Measurements from ENCODE around the gene NPAS1.
"Not testable (repeated sequence)": the region's sequence is repeated elsewhere in the genome, so short reads cannot be mapped to it uniquely, and the experiment has no call there.

NPAS1 gene

GRCh38 chr19:47045867-47046470, 26.3 kb downstream of the NPAS1 start:
- no peak for DNase-seq (ENCODE audit: low read depth, low spot score)

DNA sequence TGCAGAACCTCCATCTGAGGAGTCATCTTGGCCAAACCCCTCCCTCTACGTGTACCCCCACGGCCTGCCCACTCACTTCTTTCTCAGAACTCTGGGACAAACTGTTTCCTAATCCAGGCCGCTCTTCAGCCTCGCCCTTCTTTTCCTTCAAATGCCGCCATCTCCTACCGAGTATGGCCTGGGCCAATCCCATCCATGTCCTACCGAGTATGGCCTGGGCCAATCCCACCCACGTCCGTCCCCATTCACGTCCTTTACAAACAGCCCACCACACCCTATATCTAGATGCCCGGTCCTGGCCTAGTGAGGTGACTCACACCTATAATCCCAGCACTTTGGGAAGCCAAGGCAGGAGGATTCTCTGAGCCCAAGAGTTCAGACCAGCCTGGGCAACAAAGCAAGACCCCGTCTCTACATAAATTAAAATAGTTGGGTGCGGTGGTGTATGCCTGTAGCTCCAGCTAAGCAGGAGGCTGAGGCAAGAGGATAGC, 27.7 kb downstream of the NPAS1 start:
- no peak for DNase-seq (ENCODE audit: low read depth, low spot score)

- DNase-seq (ENCODE audit: low read depth, low spot score), result peak; percentile 67
Measured at GRCh38 chr19:47047763-47048405, 28.2 kb downstream of the NPAS1 start.

GRCh38 chr19:47049307-47049700, 29.7 kb downstream of the NPAS1 start:
- DNase-seq (ENCODE audit: low read depth, low spot score), result no peak

DNA sequence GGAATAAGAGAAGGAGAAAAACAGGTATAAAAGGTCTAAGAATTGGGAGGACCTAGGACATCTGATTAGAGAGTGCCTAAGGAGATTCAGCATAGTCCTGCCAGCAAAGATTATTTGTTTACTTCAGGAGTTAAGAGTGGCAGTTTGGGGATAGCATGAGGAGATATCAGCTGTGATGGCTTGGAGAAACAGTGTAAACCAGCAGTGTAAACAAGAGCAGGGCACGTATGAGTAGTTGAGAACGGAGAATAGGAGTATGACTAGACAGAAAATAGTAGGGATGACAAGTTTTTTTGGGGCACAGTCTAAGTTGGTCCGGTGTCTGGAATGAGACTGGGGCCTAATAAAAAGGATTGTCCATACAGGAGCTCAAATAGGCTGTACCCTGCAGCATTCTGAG, 30.9 kb downstream of the NPAS1 start:
- not testable (repeated sequence) for DNase-seq (ENCODE audit: low read depth, low spot score)

GRCh38 chr19:47056411-47056810, 36.8 kb downstream of the NPAS1 start:
- no peak for DNase-seq (ENCODE audit: low read depth, low spot score)

DNA sequence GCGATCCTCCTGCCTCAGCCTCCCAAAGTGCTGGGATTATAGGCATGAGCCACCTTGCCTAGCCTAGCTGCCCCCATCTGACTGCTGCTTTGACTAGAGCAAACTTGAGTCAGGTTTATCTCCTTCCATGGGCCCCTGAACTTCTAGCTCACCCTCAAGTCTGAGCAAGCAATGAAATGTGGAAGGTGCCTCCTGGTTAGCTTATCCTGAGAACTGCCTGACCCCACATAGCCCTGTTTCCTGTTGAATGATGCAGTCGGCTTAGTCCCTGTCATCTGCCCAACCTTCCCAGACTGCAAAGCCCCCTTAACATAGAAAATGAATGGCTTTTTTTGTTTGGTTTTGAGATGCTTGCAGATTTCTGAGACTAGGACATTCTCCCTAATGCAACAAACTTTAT, 37.7 kb downstream of the NPAS1 start:
- no peak for DNase-seq (ENCODE audit: low read depth, low spot score)

DNA sequence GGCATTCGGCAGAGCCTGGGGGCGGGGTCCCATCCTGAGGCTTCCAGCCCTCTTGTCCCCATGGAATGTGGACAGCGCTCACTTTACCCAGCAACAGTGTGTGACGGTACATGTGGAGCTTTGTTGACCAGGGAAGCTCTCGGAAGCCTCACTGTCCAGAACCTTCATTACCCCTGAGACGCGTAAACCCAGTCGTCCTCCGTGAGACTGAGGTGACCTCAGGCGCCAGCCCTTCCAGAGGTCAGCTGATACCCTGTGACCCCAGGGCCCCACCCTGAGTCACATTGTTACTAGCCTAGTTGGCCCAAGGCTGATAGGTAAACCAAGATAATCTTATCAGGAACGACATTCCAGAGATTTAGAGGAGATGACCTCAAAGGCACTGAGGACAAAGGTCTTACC, 39.0 kb downstream of the NPAS1 start:
- no peak for DNase-seq (ENCODE audit: low read depth, low spot score)

DNA sequence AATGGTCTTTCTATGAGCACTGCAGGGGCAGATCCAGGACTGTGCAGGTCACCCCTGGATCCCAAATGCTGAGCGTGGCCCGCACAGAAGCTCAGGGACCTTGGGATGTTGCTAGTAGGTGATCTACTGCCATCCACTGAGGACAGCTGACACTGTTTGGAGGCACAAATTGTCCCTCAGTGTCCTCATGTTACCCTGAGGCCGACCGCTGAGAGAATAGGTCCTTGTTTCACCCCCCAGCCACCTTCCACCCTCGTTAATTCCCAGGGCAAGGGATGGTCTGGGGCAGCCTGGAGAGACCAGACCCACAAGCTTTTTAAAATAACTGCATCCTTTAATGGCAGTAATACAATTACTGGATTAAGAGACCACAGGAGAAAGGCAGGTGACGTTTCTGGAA, 44.2 kb downstream of the NPAS1 start:
- no peak for DNase-seq (ENCODE audit: low read depth, low spot score)

DNA sequence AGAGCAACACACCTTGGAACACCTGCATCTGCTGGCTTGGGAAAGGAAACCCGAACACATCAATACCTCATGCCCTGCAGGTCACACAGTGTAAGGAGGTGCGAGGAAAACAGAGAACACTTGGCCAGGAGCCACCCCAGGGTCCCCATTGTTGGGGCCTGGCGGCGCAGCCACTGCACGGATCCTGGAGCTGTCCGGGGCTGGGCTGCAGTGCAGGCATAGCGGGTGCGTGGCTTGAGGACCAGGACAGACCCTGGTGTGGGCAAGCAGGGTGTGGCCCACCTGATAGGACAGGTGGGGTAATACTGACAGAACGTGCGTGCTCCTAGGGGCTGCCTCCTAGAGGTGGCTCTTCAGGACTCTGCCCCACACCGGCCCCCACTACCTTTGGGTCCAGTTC, 45.6 kb downstream of the NPAS1 start:
- no peak for DNase-seq (ENCODE audit: low read depth, low spot score)

DNA sequence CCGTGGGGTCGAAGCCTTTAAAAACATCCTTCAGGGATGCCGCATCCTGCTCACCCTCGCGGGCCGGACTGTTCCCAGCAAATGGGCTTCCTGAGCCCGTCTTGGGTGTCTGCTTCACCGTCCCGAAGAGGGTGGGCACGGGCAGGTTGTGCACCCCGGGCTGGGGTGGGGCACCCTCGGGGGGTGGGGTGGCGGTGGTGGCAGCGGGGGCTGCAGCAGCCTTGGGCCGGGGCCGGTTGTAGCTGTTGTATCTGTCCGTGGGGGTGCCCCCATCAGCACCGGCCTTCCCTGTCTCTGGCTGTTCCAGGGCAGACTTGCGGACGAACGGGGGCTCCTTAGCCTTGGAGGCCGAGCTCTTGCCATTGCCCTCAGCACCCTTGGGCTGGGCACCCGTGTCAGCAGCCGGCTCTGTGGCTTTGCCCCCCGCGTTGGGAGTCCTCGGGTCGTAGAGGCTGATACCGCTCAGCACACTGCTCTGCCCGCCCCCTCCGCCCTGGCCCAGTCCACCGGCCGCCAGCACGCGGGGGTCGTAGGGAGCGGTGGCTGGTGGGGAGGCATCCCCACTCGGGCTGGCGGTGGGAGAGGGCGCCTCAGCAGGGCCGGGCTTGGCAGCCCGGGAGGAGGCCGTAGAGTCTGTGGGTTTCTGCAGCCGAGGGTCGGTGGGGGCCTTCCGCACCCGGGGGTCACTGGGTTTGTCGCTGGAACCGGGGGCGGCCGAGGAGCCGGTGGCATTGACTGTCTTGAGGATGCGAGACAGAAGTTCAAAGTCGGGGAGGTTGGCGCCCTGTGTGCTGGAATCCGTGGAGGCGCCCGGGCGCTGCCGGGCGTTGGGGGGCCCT, 47.0 kb downstream of the NPAS1 start:
- no peak for DNase-seq (ENCODE audit: low read depth, low spot score)

GRCh38 chr19:47067215-47067847, 47.7 kb downstream of the NPAS1 start:
- no peak for DNase-seq (ENCODE audit: low read depth, low spot score)

- DNase-seq (ENCODE audit: low read depth, low spot score), result no peak
Measured at GRCh38 chr19:47068246-47068645, 48.6 kb downstream of the NPAS1 start.

- no peak for DNase-seq (ENCODE audit: low read depth, low spot score)
Measured at GRCh38 chr19:47068876-47069406, 49.3 kb downstream of the NPAS1 start.

- DNase-seq (ENCODE audit: low read depth, low spot score), result no peak
Measured at GRCh38 chr19:47069795-47070194, 50.2 kb downstream of the NPAS1 start.

- DNase-seq (ENCODE audit: low read depth, low spot score), result no peak
Measured at GRCh38 chr19:47070756-47071155, 51.1 kb downstream of the NPAS1 start.

DNA sequence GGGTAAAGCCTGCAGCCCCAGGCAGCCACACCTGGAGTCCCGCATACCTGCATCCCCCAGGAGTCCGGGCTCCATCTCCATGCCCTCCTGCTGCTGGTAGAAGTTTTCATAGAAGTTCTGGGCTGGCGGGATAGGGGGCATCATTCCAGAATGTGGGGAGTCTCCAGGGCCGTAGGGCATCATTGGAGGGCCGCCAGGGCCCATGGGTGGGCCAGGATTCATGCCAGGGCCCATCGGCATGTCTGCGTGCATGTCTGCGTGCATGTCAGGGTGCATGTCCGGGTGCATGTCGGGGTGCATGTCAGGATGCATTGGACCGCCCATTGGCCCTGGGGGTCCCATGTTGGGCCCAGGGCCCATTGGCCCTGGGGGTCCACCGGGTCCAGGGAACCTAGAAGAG, 52.1 kb downstream of the NPAS1 start:
- no peak for DNase-seq (ENCODE audit: low read depth, low spot score)

DNA sequence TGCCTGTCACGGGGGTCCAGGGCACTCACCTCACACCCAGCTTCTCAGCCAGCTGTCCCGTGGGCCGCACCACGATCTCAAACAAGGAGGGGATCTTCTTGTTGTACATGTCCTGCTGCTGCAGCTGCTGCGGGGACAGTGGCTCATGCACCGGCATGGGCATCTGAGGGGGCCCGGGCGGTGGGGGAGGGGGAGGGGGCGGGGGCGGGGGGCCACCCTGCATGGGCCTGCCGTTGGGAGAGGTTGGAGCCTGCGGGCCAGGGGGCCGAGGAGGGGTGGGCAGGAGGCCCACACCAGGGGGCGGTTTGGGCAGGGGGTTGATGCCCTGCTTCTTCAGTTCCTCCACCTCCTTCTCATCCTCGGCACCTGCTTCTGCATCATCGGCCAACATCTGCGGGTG, 52.7 kb downstream of the NPAS1 start:
- DNase-seq (ENCODE audit: low read depth, low spot score), result no peak

- DNase-seq (ENCODE audit: low read depth, low spot score), result no peak
Measured at GRCh38 chr19:47073574-47073973, 53.9 kb downstream of the NPAS1 start.

DNA sequence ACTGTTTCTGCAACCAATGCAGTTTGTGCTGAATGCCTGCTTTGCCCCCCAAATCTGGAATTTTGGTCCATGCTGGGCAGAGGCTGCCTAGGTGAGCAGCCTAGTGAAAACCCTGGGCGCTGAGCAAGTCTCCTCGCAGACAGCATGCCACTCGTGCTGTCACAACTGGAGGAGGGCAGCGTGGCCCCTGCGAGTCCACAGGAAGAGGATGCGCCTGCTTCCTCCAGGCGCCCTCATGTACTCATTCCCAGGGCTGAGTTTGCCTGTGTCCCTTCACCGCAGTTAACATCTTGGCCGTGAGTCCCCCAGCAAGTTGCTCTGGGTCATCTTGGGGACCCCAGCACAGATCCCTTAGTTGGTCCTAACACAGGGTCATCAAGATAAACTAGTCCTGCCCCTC, 55.0 kb downstream of the NPAS1 start:
- DNase-seq (ENCODE audit: low read depth, low spot score), result no peak

DNA sequence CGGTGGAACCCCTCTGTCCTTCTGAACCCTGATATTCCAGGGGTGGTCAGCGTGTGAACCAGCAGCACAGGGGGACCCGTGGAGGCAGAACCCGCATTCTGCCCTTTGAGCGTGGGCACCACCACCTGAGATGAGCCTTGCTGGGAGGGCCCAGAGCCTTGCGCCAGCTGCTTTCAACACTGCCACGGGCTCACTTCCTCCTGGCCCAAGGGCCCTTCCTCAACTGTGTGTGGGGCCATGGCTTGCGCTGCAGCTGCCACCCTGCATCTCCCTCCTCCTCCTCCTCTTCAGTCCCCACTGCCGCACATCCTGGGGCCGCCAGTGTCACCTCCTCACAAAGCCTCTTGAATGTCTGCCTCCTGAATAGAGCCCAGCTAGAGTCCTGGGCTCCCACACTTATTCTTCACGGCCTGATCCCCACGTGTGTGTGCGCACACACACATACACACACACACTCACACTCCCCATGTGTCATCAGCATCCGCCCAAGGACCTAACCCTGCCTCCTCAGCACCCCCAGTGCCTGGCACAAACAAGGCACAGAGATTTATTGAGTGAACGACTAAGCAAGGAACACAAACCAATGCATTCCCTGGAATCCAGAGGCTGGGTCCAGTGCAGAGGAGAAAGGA, 55.7 kb downstream of the NPAS1 start:
- DNase-seq (ENCODE audit: low read depth, low spot score), result no peak

GRCh38 chr19:47075941-47076340, 56.3 kb downstream of the NPAS1 start:
- no peak for DNase-seq (ENCODE audit: low read depth, low spot score)
